ENCODE measurements around the gene PDPK1.
"Not testable (repeated sequence)": the region's sequence is repeated elsewhere in the genome, so short reads cannot be mapped to it uniquely, and the experiment has no call there.

The PDPK1 gene

GRCh38 chr16:2539845-2540458 is 2.1 kb downstream of the PDPK1 start:
- peaks cover 38% of the 10 kb centered on the region for H3K4me1 Mint-ChIP-seq (ENCODE audit: low read depth)
- not testable (repeated sequence) for H3K27ac Mint-ChIP-seq; H3K9me3 Mint-ChIP-seq (ENCODE audit: low read depth); H3K27me3 Mint-ChIP-seq; H3K36me3 Mint-ChIP-seq
- H3K4me3 Mint-ChIP-seq: peak overlapping the region; percentile 94

DNA sequence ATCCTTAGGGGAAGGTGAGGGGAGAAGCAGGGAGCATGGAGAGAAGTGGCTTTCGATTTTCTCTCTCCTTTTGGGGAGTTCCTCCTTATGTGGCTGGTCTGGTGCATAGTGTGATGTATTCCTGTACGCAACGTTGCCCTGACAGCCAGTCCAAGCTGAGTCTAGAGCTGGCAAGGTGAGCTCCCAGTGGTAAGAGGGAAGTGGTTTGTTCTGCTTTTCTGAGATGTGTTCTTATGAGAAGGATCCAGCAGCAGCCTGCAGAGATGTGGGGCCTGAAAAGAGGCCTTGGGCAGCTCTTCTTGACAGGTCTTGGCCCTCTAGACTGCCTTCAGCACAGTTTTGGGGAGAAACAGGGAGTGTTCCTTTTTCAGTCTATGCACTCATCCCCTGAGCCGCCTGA is 3.1 kb downstream of the PDPK1 start:
- peak overlapping the region; percentile 54 for H3K4me3 Mint-ChIP-seq
- H3K27ac Mint-ChIP-seq: peak overlapping the region; percentile 28
- H3K36me3 Mint-ChIP-seq; H3K9me3 Mint-ChIP-seq (ENCODE audit: low read depth); H3K27me3 Mint-ChIP-seq: not testable (repeated sequence)
- H3K4me1 Mint-ChIP-seq (ENCODE audit: low read depth): peaks cover 38% of the 10 kb centered on the region

- H3K9me3 Mint-ChIP-seq (ENCODE audit: low read depth); H3K27me3 Mint-ChIP-seq; H3K27ac Mint-ChIP-seq; H3K36me3 Mint-ChIP-seq: not testable (repeated sequence)
- Mint-ChIP-seq H3K4me3 (peak overlapping the region; percentile 36), H3K4me1 (ENCODE audit: low read depth) (peaks cover 38% of the 10 kb centered on the region)
These were observed 3.6 kb downstream of the PDPK1 start for GRCh38 chr16:2541409-2541808.

DNA sequence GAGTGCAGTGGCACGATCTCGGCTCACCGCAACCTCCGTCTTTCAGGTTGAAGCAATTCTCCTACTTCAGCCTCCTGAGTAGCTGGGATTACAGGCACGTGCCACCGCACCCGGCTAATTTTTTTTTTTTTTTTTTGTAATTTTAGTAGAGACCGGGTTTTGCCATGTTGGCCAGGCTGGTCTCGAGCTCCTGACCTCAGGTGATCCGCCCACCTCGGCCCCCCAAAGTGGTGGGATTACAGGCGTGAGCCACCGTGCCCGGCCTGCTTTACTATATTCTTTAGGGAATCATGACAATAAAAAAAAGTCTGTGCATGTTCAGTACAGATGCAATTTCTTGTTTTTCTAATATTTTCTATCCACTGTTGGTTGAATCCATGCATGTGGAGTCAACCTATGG is 6.0 kb downstream of the PDPK1 start:
- H3K9me3 Mint-ChIP-seq (ENCODE audit: low read depth); H3K27me3 Mint-ChIP-seq; H3K4me3 Mint-ChIP-seq; H3K27ac Mint-ChIP-seq; H3K36me3 Mint-ChIP-seq: not testable (repeated sequence)
- peaks cover 32% of the 10 kb centered on the region for H3K4me1 Mint-ChIP-seq (ENCODE audit: low read depth)

- H3K4me1 Mint-ChIP-seq (ENCODE audit: low read depth); H3K27ac Mint-ChIP-seq; H3K36me3 Mint-ChIP-seq; H3K9me3 Mint-ChIP-seq (ENCODE audit: low read depth); H3K27me3 Mint-ChIP-seq; H3K4me3 Mint-ChIP-seq: not testable (repeated sequence)
These were observed 12.6 kb downstream of the PDPK1 start for GRCh38 chr16:2550283-2550878.

GRCh38 chr16:2551420-2551889 is 13.6 kb downstream of the PDPK1 start:
- not testable (repeated sequence) for H3K36me3 Mint-ChIP-seq; H3K27ac Mint-ChIP-seq; H3K27me3 Mint-ChIP-seq; H3K4me1 Mint-ChIP-seq (ENCODE audit: low read depth); H3K9me3 Mint-ChIP-seq (ENCODE audit: low read depth); H3K4me3 Mint-ChIP-seq

GRCh38 chr16:2554709-2555425 is 17.0 kb downstream of the PDPK1 start:
- not testable (repeated sequence) for H3K4me1 Mint-ChIP-seq (ENCODE audit: low read depth); H3K27ac Mint-ChIP-seq; H3K9me3 Mint-ChIP-seq (ENCODE audit: low read depth); H3K27me3 Mint-ChIP-seq; H3K36me3 Mint-ChIP-seq; H3K4me3 Mint-ChIP-seq

DNA sequence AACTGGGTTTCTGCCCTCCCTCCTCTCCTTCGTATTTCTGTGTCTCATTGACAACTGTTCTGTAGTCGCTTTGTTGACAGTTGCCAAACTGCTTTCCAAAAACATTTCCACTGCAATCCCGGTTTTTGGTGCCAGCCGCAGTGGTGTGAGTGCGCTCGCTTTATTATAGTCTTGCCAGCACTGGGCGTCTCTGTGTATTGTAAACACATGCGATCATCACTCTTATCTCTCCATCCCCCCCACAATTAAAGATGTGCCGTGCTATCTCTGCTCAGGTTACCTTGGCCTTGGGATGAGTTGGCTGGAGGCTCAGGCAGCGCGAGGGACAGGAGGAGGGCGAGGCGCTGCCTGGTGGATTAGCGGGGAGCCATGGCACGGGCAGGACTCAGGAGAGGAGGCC is 19.3 kb downstream of the PDPK1 start:
- not testable (repeated sequence) for H3K4me3 Mint-ChIP-seq; H3K9me3 Mint-ChIP-seq (ENCODE audit: low read depth); H3K4me1 Mint-ChIP-seq (ENCODE audit: low read depth); H3K27ac Mint-ChIP-seq; H3K36me3 Mint-ChIP-seq; H3K27me3 Mint-ChIP-seq

DNA sequence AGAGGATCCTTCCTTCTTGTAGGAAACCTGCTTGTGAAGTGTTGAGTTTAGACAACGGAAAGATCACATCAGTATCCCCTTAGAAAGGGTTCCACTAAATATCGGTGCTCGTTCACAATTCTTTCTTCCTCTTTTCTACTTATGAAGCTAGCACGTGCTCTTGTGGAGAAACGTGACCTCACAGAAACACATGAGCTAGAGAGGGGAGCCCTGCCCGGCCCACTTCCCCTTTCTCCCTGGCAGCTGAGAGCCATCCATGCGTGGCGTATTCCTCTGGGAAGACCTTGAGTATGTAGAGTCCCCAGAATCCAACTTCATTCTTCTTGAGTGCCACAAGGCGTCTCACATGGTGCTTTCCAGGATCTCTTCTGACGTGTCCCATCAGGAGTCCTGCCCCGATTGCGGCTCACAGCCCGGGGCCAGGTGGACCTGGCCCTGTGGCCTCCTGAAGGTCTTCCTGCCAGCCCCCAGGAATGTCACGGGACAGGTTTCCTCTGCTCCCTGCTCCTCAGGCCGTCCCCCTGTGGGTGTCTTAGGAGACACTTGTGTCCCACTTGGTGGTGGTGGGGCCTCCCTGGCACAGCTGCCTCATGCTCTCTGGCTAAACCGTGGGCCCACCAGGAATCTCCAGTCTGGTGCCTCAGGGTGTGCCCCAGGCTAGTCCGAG is 22.4 kb downstream of the PDPK1 start:
- not testable (repeated sequence) for H3K9me3 Mint-ChIP-seq (ENCODE audit: low read depth); H3K4me3 Mint-ChIP-seq; H3K27ac Mint-ChIP-seq; H3K36me3 Mint-ChIP-seq; H3K4me1 Mint-ChIP-seq (ENCODE audit: low read depth); H3K27me3 Mint-ChIP-seq

DNA sequence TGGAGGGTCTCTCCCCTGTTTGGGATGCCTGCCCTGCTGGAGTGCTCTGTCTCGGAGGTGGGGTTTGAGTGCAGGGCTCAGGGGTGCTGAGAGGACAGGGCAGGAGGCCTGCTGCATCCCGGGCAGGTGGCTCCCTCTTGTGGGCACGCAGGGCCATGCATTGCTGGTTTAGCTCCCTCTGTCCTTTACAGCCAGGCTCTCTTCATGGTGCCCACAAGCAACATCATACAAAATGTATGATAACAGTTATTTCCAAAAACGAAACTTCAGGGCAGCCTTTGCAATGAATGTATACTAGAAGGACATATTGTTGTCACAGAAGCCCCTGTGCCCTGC is 22.9 kb downstream of the PDPK1 start:
- not testable (repeated sequence) for H3K27ac Mint-ChIP-seq; H3K4me3 Mint-ChIP-seq; H3K4me1 Mint-ChIP-seq (ENCODE audit: low read depth); H3K9me3 Mint-ChIP-seq (ENCODE audit: low read depth); H3K27me3 Mint-ChIP-seq; H3K36me3 Mint-ChIP-seq

DNA sequence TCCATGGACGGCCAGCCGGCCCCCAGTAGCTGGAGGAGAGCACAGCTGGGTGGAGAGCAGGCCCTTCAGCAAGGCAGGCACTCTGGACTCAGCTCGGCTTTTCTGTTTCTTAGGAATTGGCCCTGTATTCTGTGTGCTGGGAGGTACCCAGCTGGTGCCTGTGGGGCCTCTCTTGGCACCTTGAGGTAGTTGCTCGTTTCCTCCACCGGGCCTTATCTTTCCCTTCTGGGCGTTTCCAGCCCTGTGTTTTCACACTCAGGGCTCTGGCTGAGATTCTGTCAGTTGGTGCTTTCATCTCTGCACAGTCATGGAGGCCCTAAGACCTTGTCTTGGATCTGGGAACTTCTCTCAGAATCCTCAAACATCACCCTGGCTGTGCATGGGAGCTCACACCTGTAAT is 29.7 kb downstream of the PDPK1 start:
- not testable (repeated sequence) for H3K4me3 Mint-ChIP-seq; H3K27me3 Mint-ChIP-seq; H3K27ac Mint-ChIP-seq; H3K4me1 Mint-ChIP-seq (ENCODE audit: low read depth); H3K9me3 Mint-ChIP-seq (ENCODE audit: low read depth); H3K36me3 Mint-ChIP-seq

GRCh38 chr16:2568573-2568972 is 30.8 kb downstream of the PDPK1 start:
- not testable (repeated sequence) for H3K4me3 Mint-ChIP-seq; H3K4me1 Mint-ChIP-seq (ENCODE audit: low read depth); H3K36me3 Mint-ChIP-seq; H3K27ac Mint-ChIP-seq; H3K9me3 Mint-ChIP-seq (ENCODE audit: low read depth); H3K27me3 Mint-ChIP-seq

DNA sequence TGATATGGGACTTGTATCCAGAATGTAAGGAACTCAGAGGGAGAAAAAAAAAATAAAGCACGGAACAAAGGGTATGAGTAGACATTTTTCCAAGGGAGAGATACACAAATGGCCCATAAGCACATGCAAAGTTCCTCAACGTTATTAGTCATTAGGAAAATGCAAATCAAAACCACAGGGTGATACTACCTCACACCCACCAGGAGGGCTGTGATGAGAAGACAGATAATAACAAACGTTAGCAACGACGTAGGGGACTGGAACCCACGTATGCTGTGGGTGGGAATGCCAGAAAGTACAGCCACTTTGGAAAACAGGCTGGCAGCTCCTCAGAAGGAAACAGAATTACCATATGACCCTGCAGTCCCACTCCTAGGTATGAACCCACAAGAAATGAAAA is 34.9 kb downstream of the PDPK1 start:
- H3K27me3 Mint-ChIP-seq; H3K4me3 Mint-ChIP-seq; H3K9me3 Mint-ChIP-seq (ENCODE audit: low read depth); H3K36me3 Mint-ChIP-seq; H3K27ac Mint-ChIP-seq; H3K4me1 Mint-ChIP-seq (ENCODE audit: low read depth): not testable (repeated sequence)

GRCh38 chr16:2575839-2576238 is 38.0 kb downstream of the PDPK1 start:
- not testable (repeated sequence) for H3K27ac Mint-ChIP-seq; H3K36me3 Mint-ChIP-seq; H3K9me3 Mint-ChIP-seq (ENCODE audit: low read depth); H3K27me3 Mint-ChIP-seq; H3K4me3 Mint-ChIP-seq; H3K4me1 Mint-ChIP-seq (ENCODE audit: low read depth)

- H3K4me1 Mint-ChIP-seq (ENCODE audit: low read depth); H3K4me3 Mint-ChIP-seq; H3K27me3 Mint-ChIP-seq; H3K36me3 Mint-ChIP-seq; H3K9me3 Mint-ChIP-seq (ENCODE audit: low read depth); H3K27ac Mint-ChIP-seq: not testable (repeated sequence)
These were observed 39.2 kb downstream of the PDPK1 start for GRCh38 chr16:2577044-2577443.

GRCh38 chr16:2578905-2579304 is 41.1 kb downstream of the PDPK1 start:
- not testable (repeated sequence) for H3K4me3 Mint-ChIP-seq; H3K27me3 Mint-ChIP-seq; H3K27ac Mint-ChIP-seq; H3K9me3 Mint-ChIP-seq (ENCODE audit: low read depth); H3K36me3 Mint-ChIP-seq; H3K4me1 Mint-ChIP-seq (ENCODE audit: low read depth)
